Adipose tissue (tissue), 3 donors: Measurements from ENCODE around the gene REX1BD. TPM values are rescaled to one million over a fixed set of nuclear protein-coding genes. Genes with fewer than 3 reads are reported as not detected.

Experiments used
- H3K27ac ChIP-seq: one replicate; pipeline ENCODE4 v1.5.1; 2013; ENCODE audit warnings: low read depth, low read length
- WGBS, 3 donors: extraction: QIAGEN DNeasy Blood & Tissue Kit; methylation state at CpG; one replicate each; pipeline ENCODE4 v1.1.7; 2013; 5-methylcytosine and 5-hydroxymethylcytosine counted together
- polyA plus RNA-seq, 3 donors: library from polyadenylated mRNA; stranded (reverse); fragments of 200-250 nt; gene quantifications; one replicate each; pipeline ENCODE4 v1.2.3, GENCODE V29; 2013
- donor health status: healthy with polysubstance abuse.
- donor health status: Bipolar disorder and iron deficiency.
- donor health status: healthy.

The REX1BD gene
- polyA plus RNA-seq, 3 donors, result 70.9 to 101 (median 76.0) TPM

- no peak overlapping the region for H3K27ac ChIP-seq
- 33 to 48% (median 39%) methylated on average over 3 of the region's 3 CpGs for WGBS, 3 donors
Measured at GRCh38 chr19:18610245-18610555, 21.6 kb downstream of the REX1BD start.

DNA sequence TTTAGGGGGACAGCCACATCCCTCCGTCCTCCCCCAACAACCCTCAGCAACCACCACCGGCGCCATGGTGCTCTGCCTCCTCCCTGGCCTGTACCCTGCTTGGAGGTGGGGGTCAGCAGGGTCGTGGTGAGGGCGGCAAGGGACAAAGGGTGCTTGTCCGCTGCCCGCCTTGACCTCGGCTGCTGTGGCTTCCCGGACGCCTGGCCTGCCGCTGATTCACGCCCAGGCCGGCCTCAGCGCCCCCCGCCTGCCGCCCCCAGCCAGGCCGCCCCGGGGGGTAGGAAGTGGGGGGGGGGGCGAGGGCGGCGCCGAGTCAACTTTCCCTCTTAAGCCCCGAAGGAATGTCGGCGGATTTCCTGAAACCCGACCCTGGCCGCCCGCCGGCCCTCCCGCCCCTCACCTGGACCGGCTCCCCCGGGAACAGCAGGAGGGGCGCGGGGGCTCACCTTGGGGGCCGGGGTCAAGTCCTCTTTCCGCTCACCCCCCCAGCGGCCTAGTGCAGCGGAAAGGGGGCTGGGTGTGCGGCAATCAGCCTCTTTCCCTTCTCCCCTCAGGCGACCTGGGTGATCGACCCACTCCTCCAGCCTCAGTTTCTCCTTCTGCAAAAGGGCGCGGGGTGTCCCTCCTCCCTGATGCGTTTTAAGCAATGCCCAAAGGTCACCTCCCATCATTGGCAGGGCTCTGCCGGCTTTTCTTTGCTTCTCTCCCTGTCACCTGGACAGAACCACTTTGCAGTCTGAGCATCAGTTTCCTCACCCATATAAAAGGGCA, 22.1 kb downstream of the REX1BD start:
- WGBS, 3 donors, result 4 to 8% (median 4%) methylated on average over 26 to 45 of the region's 45 CpGs
- H3K27ac ChIP-seq, result no peak overlapping the region

GRCh38 chr19:18611327-18612050, 22.9 kb downstream of the REX1BD start:
- H3K27ac ChIP-seq, result no peak overlapping the region
- 1 to 2% (median 2%) methylated on average over 46 to 61 of the region's 62 CpGs for WGBS, 3 donors

DNA sequence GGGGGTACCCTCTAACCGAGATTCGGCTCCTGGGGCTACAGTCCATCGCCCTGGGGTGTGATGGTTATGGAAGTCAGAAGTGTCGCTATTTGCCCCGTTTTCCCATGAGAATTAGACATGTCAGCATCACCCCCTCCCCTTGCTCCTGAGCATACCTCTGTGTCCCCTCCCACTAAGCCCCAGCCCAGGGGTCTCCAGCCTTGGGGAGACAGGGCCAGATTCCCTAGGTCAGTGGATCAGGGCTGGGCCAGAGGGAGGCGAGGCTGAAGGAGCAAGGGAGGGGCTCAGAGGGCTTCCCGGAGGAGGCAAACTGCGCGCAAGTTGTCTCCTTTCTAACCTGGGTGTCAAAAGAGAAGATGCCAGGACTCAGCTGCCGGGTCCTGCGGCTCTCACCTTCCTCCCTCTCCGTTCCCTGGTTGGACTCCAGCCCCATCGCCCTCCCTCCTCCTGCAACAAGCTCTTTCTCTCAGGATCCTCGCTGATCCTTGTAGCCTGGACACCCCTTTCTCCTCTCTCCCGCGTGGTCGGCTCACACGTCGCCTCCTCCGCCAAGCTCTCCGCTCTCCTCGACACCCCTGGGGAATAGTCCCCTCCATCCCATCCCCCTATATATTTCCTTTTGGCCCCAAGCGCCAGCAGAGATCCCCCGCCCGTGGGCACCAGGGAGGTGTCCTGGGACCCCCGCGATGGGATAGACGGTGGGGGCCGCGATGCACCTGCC, 23.6 kb downstream of the REX1BD start:
- H3K27ac ChIP-seq, result no peak overlapping the region
- 1 to 2% (median 2%) methylated on average over 29 to 30 of the region's 30 CpGs for WGBS, 3 donors

DNA sequence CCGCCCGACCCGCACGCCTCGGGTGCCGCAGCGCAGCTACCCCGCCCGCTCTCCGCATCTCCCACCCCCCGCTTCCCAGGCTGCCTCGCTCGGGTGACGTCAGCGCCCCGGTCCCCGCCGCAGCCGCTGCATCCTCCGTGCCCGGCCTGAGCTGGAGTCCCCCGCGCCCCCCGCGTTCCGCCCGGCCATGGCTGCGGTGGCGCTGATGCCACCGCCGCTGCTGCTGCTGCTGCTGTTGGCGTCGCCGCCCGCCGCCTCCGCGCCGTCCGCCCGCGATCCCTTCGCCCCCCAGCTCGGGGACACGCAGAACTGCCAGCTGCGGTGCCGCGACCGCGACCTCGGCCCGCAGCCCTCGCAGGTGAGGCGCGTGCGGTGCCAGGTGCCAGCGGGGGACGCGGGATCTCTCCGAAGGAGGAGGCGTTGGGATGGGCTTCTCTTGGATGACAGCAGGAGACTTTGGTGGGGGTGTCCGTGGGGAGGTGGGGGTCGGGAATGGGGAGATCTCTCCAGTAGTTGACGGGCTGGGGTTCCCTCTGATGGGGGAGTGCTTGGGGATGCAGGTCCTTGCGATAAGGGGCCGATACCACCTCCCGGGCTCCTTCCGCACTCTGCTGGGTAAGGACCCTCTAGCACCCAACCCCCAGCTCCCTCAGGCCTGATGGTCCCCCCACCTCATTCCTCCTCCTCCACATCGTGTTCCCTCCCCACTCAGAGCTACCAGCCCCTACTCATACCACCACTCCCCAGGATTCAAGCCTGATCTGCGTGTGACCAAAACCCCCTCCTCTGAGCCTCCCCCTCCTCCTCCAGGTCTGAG, 24.4 kb downstream of the REX1BD start, which contains the start of gene TMEM59L:
Gene TMEM59L, plus strand, starts transcription at position 99 of the 817 bp plus-strand sequence. Its CDS starts 89 bp downstream, at position 188.
- H3K27ac ChIP-seq, result no peak within 1 kb of the TSS
- WGBS, 3 donors, result 2 to 3% (median 2%) methylated on average over 38 to 70 of the region's 70 CpGs

DNA sequence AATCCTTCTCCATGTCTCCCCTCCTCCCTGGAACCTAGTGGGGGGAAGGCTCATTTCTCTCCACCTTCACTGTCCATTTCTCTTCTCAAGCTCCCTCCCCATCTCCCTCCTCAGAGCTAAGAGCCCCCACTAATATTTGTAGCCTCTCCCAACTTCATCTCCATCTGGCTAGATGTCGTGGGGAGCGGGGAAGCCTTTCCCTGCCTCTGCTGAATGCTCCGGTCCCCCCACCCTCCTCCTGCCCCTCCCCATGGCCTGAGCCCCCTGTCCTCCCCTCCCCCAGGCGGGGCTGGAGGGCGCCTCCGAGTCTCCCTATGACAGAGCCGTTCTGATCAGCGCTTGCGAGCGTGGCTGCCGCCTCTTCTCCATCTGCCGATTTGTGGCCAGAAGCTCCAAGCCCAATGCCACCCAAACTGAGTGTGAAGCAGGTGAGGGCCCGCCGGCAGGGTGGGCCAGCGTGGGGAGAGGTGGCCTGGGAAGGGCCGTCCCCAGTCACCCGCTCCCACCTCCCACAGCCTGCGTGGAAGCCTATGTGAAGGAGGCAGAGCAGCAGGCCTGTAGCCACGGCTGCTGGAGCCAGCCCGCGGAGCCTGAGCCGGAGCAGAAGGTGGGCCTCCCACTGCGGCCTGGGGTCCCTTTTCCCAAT, 25.1 kb downstream of the REX1BD start:
- 25 to 31% (median 26%) methylated on average over 21 to 23 of the region's 23 CpGs for WGBS, 3 donors

DNA sequence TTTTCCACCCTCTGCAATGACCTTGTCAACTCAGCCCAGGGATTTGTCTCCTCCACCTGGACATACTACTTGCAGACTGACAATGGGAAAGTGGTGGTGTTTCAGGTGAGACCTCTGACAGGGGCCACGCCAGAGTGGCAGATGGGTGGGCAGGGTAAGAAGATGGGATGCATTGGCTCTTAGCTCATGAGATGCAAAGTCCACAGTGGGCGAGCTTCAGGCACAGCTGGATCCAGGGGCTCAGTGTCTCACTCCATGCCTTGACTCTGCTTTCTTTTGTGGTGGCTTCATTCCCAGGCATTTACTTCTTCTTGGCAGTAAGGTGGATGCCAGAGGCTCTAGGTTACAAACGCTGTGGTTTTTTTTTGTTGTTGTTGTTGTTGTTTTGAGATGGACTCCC, 27.4 kb downstream of the REX1BD start:
- 85 to 93% (median 91%) methylated on average over 3 of the region's 3 CpGs for WGBS, 3 donors
- H3K27ac ChIP-seq, result no peak overlapping the region

More for the DNA sequence above, 25.1 kb downstream of the REX1BD start:
- H3K27ac ChIP-seq, result no peak overlapping the region

DNA sequence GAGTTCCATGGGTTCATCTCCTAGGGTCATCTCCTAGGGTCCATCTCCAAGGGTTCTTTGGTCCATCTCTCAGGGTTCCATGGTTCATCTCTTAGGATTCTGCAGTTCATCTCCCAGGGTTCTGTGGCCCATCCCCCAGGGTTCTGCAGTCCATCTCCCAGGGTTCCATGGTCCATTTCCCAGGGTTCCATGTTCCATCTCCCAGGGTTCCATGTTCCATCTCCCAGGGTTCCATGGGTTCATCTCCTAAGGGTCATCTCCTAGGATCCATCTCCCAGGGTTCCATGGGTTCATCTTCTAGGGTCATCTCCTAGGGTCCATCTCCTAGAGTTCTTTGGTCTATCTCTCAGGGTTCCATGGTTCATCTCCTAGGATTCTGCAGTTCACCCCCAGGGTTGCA, 29.0 kb downstream of the REX1BD start:
- no peak overlapping the region for H3K27ac ChIP-seq

DNA sequence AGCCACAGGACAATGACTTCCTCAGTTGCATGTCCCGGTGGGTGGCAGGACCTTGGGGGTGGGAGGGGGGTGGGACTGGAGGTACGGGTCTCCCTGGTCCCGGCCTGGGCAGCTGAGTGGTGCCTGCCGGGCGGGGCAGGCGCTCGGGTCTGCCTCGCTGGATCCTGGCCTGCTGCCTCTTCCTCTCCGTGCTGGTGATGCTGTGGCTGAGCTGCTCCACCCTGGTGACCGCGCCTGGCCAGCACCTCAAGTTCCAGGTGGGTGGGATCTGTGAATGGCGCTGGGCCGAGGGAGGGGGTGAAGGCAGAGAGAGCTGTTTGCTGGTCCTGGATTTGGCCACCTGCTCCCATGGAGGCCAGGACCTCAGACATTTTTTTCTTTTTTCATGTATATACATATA, 29.6 kb downstream of the REX1BD start:
- WGBS, 3 donors, result 93 to 97% (median 93%) methylated on average over 12 to 13 of the region's 13 CpGs
- H3K27ac ChIP-seq, result no peak overlapping the region

DNA sequence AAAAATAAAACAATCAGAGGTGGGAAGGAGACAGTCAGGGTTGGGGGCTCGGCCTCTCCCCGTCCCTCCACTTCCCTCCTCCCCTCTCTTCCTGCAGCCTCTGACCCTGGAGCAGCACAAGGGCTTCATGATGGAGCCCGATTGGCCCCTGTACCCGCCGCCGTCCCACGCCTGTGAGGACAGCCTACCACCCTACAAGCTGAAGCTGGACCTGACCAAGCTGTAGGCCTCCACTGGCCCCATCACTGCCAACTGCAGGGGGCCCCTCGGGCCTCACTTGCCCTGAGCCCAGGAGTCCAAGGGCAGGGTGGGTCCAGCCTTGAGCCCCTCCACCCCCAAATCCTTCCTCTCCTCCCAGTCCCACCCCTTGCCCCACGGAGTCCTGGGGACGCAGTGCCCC, 31.7 kb downstream of the REX1BD start:
- 83 to 86% (median 84%) methylated on average over 10 of the region's 10 CpGs for WGBS, 3 donors
- H3K27ac ChIP-seq, result no peak overlapping the region

DNA sequence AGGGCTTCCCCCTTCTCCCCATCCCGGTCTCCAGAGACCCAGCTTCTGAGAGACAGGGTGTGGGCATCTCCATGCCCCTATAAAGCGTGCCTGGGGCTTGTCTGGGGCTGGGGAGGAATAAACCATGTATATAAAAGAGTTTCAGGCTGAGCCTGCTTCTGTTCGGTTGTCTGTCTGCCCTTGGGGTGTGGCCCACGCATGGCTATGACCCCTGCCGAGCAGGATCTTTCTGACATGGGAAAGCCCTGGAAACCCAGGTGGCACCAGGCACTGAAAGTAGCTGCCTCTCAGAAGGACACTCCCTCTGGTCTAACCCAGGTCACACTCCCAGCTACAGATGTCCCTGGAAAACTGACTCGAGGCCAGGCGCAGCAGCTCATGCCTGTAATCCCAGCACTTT, 32.3 kb downstream of the REX1BD start:
- H3K27ac ChIP-seq, result no peak overlapping the region
- 82 to 87% (median 86%) methylated on average over 7 of the region's 7 CpGs for WGBS, 3 donors

DNA sequence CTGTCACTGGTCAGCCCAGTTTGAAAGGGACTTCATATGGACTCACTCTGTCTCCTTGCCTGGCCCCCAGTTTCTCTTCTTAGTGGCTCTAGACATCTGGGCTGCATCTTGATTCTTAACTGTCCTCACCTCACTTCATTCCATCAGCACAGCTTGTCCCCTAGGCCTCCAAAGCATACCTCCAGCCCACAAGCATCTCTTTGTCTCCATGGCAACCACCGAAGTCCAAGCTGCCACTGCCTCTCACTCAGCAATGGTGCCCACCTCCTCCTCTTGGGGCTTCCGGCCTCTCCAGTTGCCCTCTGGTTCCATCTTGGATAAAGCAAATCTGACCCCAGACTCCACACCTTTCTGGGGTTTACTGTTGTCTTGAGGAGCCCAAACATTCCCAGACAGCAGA, 38.3 kb downstream of the REX1BD start:
- no peak overlapping the region for H3K27ac ChIP-seq
- 70 to 81% (median 75%) methylated on average over 2 of the region's 2 CpGs for WGBS, 3 donors

DNA sequence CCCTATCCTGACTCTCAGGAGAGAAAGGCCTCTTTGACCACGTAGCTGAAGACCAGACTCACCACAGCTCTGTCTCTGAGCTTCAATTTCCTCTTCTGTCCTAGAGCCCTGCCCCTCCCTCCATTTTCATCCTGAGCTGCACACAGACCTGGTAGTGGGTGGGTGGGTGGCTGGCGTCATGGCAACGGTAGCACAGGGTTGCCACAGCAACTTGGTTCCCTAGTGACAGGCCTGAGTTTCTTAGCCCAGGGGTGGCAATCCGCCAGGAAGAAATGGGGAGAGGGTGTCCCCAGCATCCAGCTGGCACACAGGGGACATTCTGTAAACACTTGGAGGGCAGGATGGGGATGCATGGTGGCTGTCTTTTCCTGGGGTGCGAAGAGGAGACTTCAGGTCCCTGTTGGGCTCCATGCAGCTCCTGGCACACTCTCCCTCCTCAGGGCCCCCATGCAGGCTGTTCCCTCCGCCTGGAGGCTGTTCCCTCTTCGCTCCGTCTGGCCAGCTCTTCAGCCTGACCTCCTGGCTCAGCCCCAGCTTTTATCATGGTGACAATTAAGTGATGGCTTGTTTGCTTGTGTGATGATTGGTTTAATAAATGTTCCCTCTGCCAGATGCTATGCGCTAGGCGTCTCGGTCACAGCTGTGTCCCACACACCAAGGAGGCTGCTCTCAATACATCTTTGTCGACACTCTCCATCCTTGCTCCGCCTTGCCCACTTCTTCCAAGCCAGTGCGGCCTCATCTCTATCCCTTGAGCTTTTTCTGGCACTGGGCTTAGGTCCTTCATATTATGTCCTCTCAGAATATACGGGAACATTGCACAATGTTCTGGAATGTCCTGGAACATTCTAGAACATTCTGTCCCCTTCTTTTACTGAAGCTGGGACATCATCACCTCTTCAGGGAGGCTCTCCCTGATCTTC, 40.8 kb downstream of the REX1BD start:
- H3K27ac ChIP-seq, result no peak overlapping the region
- WGBS, 3 donors, result 63 to 73% (median 64%) methylated on average over 15 of the region's 15 CpGs

- H3K27ac ChIP-seq, result no peak overlapping the region
- 59 to 89% (median 72%) methylated on average over 7 to 8 of the region's 8 CpGs for WGBS, 3 donors
Measured at GRCh38 chr19:18633321-18633720, 44.7 kb downstream of the REX1BD start.

DNA sequence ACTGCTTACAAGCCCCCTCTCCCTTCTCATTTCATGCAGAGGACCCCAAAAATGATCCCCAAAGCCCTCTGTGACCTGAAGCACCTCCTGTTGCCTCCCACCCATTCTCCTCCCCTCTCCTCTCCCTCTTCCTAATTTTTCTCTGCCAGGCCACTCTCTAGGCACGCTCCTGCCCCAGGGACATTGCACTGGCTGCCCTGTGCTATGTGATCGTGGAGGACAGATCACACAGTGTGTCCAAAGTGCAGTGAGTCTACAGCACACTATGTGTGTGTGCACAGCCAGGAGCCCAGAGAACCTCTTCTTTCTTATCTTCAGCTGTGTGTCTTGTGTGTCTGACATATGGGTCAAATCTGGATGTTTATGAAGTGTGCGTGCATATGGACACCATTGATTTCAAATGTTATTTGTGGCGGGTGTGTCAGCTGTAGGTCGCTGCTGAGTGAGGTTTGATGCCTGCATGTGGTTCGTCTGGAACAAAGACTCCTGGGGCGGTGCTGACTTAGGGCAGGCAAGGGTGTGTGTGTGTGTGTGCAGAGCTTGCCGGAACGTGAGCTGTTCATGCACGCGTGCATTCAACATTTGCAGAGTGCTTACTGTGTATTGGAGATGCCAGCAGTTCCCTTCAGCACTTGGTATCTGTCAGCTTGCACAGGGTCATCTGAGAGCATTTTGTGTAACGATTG, 46.2 kb downstream of the REX1BD start:
- WGBS, 3 donors, result 51 to 63% (median 57%) methylated on average over 12 of the region's 12 CpGs
- H3K27ac ChIP-seq, result no peak overlapping the region

DNA sequence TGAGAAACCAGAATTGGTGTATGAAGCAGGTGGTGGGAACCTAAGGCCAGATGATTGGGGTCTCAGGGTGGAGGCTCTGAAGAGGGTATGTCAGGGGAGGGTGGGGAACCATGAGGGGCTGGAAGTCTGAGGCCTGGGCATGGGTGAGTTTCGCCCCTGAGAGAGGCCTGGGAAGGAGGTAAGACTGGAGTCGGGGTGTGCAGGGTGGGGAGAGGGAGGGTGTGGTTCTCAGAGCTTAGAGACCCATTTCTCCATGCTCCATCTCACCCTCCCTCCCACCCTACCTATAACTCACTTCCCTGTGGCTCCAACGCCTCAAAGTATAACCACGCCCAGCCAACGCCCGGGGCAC, 47.2 kb downstream of the REX1BD start:
- H3K27ac ChIP-seq, result no peak overlapping the region
- 5 to 25% (median 15%) methylated on average over 4 to 6 of the region's 6 CpGs for WGBS, 3 donors
